HEK293 (cell line): ENCODE measurements around the gene ENO2.
A peak's percentile ranks its signal among the peaks of the same experiment; 100 is the strongest.

Experiments
- CTCF ChIA-PET: fragments of 350-600 bp; formaldehyde crosslinking; extraction: SDS; loops from one replicate; lab custom pipeline; 2021; ENCODE audit warnings: antibody characterized with exemption; lab: Yijun Ruan, JAX
- POLR2A ChIA-PET: fragments of 300-600 bp; formaldehyde crosslinking; extraction: SDS; loops from one replicate; lab custom pipeline; 2020; ENCODE audit warnings: antibody characterized with exemption, inconsistent platforms; lab: Yijun Ruan, JAX
- H3K27ac ChIP-seq: fragments of 200-500 bp; sonication (Bioruptor generic); 2 replicates; pipeline ENCODE4 v1.5.1; 2014; ENCODE audit warnings: low read depth, low read length, control low read depth, inconsistent platforms; ENCODE audit errors: extremely low read depth
- H3K36me3 ChIP-seq, 2 experiments: fragments of 200-500 bp in 1 of 2; sonication (Bioruptor generic) in 1 of 2; 1 replicate in 1 of 2; 2 replicates in 1 of 2; pipeline ENCODE4 v1.5.1; 2014 to 2017; ENCODE audit warnings: inconsistent platforms in 2 of 2, low read length in 2 of 2; ENCODE audit not compliant: control insufficient read depth in 2 of 2, insufficient read depth in 1 of 2
- H3K4me1 ChIP-seq: fragments of 200-500 bp; sonication (Bioruptor generic); 2 replicates; pipeline ENCODE4 v1.5.1; 2014; ENCODE audit warnings: mild to moderate bottlenecking, low read length, inconsistent platforms; ENCODE audit not compliant: control insufficient read depth, insufficient read depth
- H3K4me3 ChIP-seq: 2 replicates; pipeline ENCODE4 v1.5.1; 2011; ENCODE audit warnings: low read depth, mild to moderate bottlenecking, control low read depth, low read length, moderate library complexity
- H3K9me3 ChIP-seq: fragments of 200-500 bp; sonication (Bioruptor generic); 2 replicates; pipeline ENCODE4 v1.5.1; 2014; ENCODE audit warnings: low read depth, low read length, inconsistent platforms; ENCODE audit not compliant: control insufficient read depth, insufficient read depth
- CTCF ChIP-seq: fragments of 450-650 bp; formaldehyde crosslinking; IDR thresholded peaks from 2 replicates; pipeline ENCODE4 v1.5.1; 2016; ENCODE audit warnings: missing biosample characterization, missing genetic modification characterization
- KLF1 ChIP-seq: fragments of 450-650 bp; formaldehyde crosslinking; IDR thresholded peaks from 2 replicates; pipeline ENCODE4 v1.5.1; 2016; ENCODE audit warnings: missing biosample characterization, missing genetic modification characterization
- KLF16 ChIP-seq: fragments of 450-650 bp; formaldehyde crosslinking; IDR thresholded peaks from 2 replicates; pipeline ENCODE4 v1.5.1; 2017; ENCODE audit warnings: missing biosample characterization, missing genetic modification characterization
- RBAK ChIP-seq: fragments of 450-650 bp; formaldehyde crosslinking; IDR thresholded peaks from 2 replicates; pipeline ENCODE4 v1.5.1; 2016; ENCODE audit warnings: missing biosample characterization, missing genetic modification characterization
- SCRT2 ChIP-seq: fragments of 450-650 bp; formaldehyde crosslinking; IDR thresholded peaks from 2 replicates; pipeline ENCODE4 v1.5.1; 2016; ENCODE audit warnings: missing biosample characterization, missing genetic modification characterization
- TSHZ1 ChIP-seq: fragments of 450-650 bp; formaldehyde crosslinking; IDR thresholded peaks from 2 replicates; pipeline ENCODE4 v1.5.1; 2016; ENCODE audit warnings: missing biosample characterization, missing genetic modification characterization, borderline replicate concordance
- ZBTB7A ChIP-seq: fragments of 450-650 bp; formaldehyde crosslinking; IDR thresholded peaks from 2 replicates; pipeline ENCODE4 v1.5.1; 2016; ENCODE audit warnings: low read depth, missing biosample characterization, missing genetic modification characterization
- ZFHX2 ChIP-seq: fragments of 450-650 bp; formaldehyde crosslinking; conservative IDR thresholded peaks from 2 replicates; pipeline ENCODE4 v1.5.1; 2016; ENCODE audit warnings: missing biosample characterization, missing genetic modification characterization
- ZNF10 ChIP-seq: fragments of 450-650 bp; formaldehyde crosslinking; IDR thresholded peaks from 2 replicates; pipeline ENCODE4 v1.5.1; 2017; ENCODE audit warnings: missing biosample characterization, missing genetic modification characterization
- ZNF114 ChIP-seq: fragments of 450-650 bp; formaldehyde crosslinking; IDR thresholded peaks from 2 replicates; pipeline ENCODE4 v1.5.0; 2017; ENCODE audit warnings: missing biosample characterization, missing genetic modification characterization
- ZNF2 ChIP-seq: fragments of 450-650 bp; formaldehyde crosslinking; IDR thresholded peaks from 2 replicates; pipeline ENCODE4 v1.5.1; 2016; ENCODE audit warnings: missing biosample characterization, missing genetic modification characterization
- ZNF274 ChIP-seq, 2 experiments: fragments of 200-500 bp in 1 of 2; fragments of 450-650 bp in 1 of 2; sonication (Bioruptor generic) in 1 of 2; formaldehyde crosslinking in 1 of 2; IDR thresholded peaks; 2 replicates each; pipeline versions ENCODE4 v1.5.1 to v1.6.1; 2014 to 2016; ENCODE audit warnings: borderline replicate concordance in 1 of 2, inconsistent platforms in 1 of 2, low read length in 1 of 2, missing biosample characterization in 1 of 2, missing genetic modification characterization in 1 of 2
- ZNF37A ChIP-seq: fragments of 450-650 bp; IDR thresholded peaks from 2 replicates; pipeline ENCODE4 v1.5.1; 2018; ENCODE audit warnings: missing biosample characterization, missing genetic modification characterization
- ZNF560 ChIP-seq: fragments of 450-650 bp; formaldehyde crosslinking; IDR thresholded peaks from 2 replicates; pipeline ENCODE4 v1.5.1; 2017; ENCODE audit warnings: missing biosample characterization, missing genetic modification characterization, borderline replicate concordance
- ZNF596 ChIP-seq: fragments of 450-650 bp; IDR thresholded peaks from 2 replicates; pipeline ENCODE4 v1.5.0; 2018; ENCODE audit warnings: missing biosample characterization, mild to moderate bottlenecking, missing genetic modification characterization, moderate library complexity
- ZNF670 ChIP-seq: fragments of 450-650 bp; formaldehyde crosslinking; IDR thresholded peaks from 2 replicates; pipeline ENCODE4 v1.5.1; 2016; ENCODE audit warnings: missing biosample characterization, missing genetic modification characterization, low read depth
- ZNF701 ChIP-seq: fragments of 450-650 bp; formaldehyde crosslinking; IDR thresholded peaks from 2 replicates; pipeline ENCODE4 v1.5.1; 2016; ENCODE audit warnings: missing biosample characterization, missing genetic modification characterization
- ZSCAN23 ChIP-seq: fragments of 450-650 bp; formaldehyde crosslinking; IDR thresholded peaks from 2 replicates; pipeline ENCODE4 v1.5.1; 2016; ENCODE audit warnings: missing biosample characterization, missing genetic modification characterization

ENO2 gene

GRCh38 chr12:6963791-6964413, 49.5 kb downstream of the ENO2 start:
- Histone ChIP-seq H3K4me1 (peaks cover 2% of the 10 kb centered on the region; the same call in 1 of the 2 replicates), H3K4me3 (no peak overlapping the region), H3K36me3 (peaks cover 12 to 50% of the 10 kb centered on the region in 2 experiments)
- no peak for TF ChIP-seq CTCF (tag by site-specific recombination)
- TF ChIP-seq ZFHX2, result 0 out of 2 replicates have a peak, but pooled peaks have one; percentile 11
- no peak for TF ChIP-seq ZNF701
- TF ChIP-seq ZNF670 (tag by site-specific recombination), result no peak
- no peak for TF ChIP-seq ZNF274 (IDR thresholded peaks at IDR 0.05; ENCODE audit: low read length)
- no peak for TF ChIP-seq ZNF274 (tag by site-specific recombination; IDR thresholded peaks at IDR 0.05; ENCODE audit: borderline replicate concordance)
- TF ChIP-seq ZNF596 (tag by site-specific recombination), result no peak
- TF ChIP-seq ZNF37A, result no peak
- TF ChIP-seq, all 188 proteins: peak for 1
- ChIA-PET CTCF (interaction anchor here (0.6 to 7.7 kb wide), 17 partner anchors 9 to 345 kb away, joined by 3 to 138 read pairs (median 5); partner anchors contain the start of genes C12orf57, C1R, LPCAT3 and PTPN6), POLR2A (interaction anchor here (1.6 to 4.1 kb wide), 5 partner anchors 19 to 112 kb away, joined by 6 to 67 read pairs (median 9); partner anchors contain the start of genes C12orf57, CDCA3, RNU7-1 and SPSB2)
- peak overlapping the region; percentile 35; the same call in 1 of the 2 replicates for H3K27ac ChIP-seq
- no peaks in the 10 kb centered on the region for H3K9me3 ChIP-seq

- peaks cover 2% of the 10 kb centered on the region; the same call in 1 of the 2 replicates for H3K4me1 ChIP-seq
- POLR2A ChIA-PET, result interaction anchor here (0.9 to 4.1 kb wide), 6 partner anchors 19 to 113 kb away, joined by 4 to 67 read pairs (median 8); partner anchors contain the start of genes C12orf57, CDCA3, RNU7-1 and SPSB2
- H3K4me3 ChIP-seq, result no peak overlapping the region
- no peak for TF ChIP-seq ZNF2 (tag by site-specific recombination)
- no peak for TF ChIP-seq ZBTB7A (tag by site-specific recombination)
- no peak for TF ChIP-seq RBAK
- TF ChIP-seq KLF1 (tag by site-specific recombination), result no peak
- peak; percentile 34; the same call in 1 of the 2 replicates for TF ChIP-seq SCRT2 (tag by site-specific recombination)
- H3K9me3 ChIP-seq, result no peaks in the 10 kb centered on the region
- H3K27ac ChIP-seq, result peak overlapping the region; percentile 1; the same call in 1 of the 2 replicates
- peaks cover 14 to 55% of the 10 kb centered on the region in 2 experiments for H3K36me3 ChIP-seq
- CTCF ChIA-PET, result interaction anchor here (0.6 to 7.7 kb wide), 25 partner anchors 10 to 333 kb away, joined by 3 to 138 read pairs (median 5); partner anchors contain the start of genes C12orf57, C1R, LPCAT3 and PTPN6
Observed at GRCh38 chr12:6964605-6965025, 50.2 kb downstream of the ENO2 start.

- POLR2A ChIA-PET, result interaction anchor here (0.9 to 4.1 kb wide), 6 partner anchors 20 to 113 kb away, joined by 4 to 67 read pairs (median 8); partner anchors contain the start of genes C12orf57, CDCA3, RNU7-1 and SPSB2
- Histone ChIP-seq H3K36me3 (peaks cover 14 to 55% of the 10 kb centered on the region in 2 experiments), H3K27ac (peak overlapping the region; percentile 1; the same call in 1 of the 2 replicates), H3K4me3 (no peak overlapping the region), H3K9me3 (no peaks in the 10 kb centered on the region), H3K4me1 (peaks cover 2% of the 10 kb centered on the region; the same call in 1 of the 2 replicates)
- CTCF ChIA-PET, result interaction anchor here (0.6 to 7.7 kb wide), 26 partner anchors 9 to 333 kb away, joined by 3 to 138 read pairs (median 5); partner anchors contain the start of genes C12orf57, C1R, PTPN6 and RNU7-1
- 0 out of 2 replicates have a peak, but pooled peaks have one; percentile 30 for TF ChIP-seq KLF16 (tag by site-specific recombination)
- TF ChIP-seq ZSCAN23 (tag by site-specific recombination), result no peak
- TF ChIP-seq ZNF560 (tag by site-specific recombination), result no peak
- TF ChIP-seq ZNF114 (tag by site-specific recombination), result no peak
- TF ChIP-seq ZNF10, result no peak
- TF ChIP-seq TSHZ1 (tag by site-specific recombination), result no peak
- TF ChIP-seq RBAK, result no peak
Observed at GRCh38 chr12:6965026-6965661, 50.8 kb downstream of the ENO2 start.
